Fibroblast of lung (primary cell): ENCODE data around the gene FHOD3.

Source experiments
- CTCF ChIP-seq, 2 donors: IDR thresholded peaks in 1 of 2; conservative IDR thresholded peaks in 1 of 2; 1 replicate in 1 of 2; 2 replicates in 1 of 2; pipeline ENCODE4 v1.5.1; 2011 to 2012; ENCODE audit warnings: low read length in 2 of 2, control low read depth in 1 of 2, inconsistent platforms in 1 of 2, low read depth in 1 of 2, mild to moderate bottlenecking in 1 of 2
- EZH2 ChIP-seq: IDR thresholded peaks from 2 replicates; pipeline ENCODE4 v1.5.1; 2012; ENCODE audit warnings: low read length, control low read depth, mild to moderate bottlenecking; ENCODE audit errors: missing control alignments

- TF ChIP-seq CTCF (conservative IDR thresholded peaks at IDR 0.05 in 1 of 2, IDR thresholded peaks at IDR 0.05 in 1 of 2; ENCODE audit: low read depth in 1 of 2, low read length in 2 of 2) (no peak), EZH2 (no peak)
Observed at GRCh38 chr18:36665952-36666351, 368.4 kb downstream of the FHOD3 start.
